Measurements from ENCODE around the gene NPLOC4.

DNA sequence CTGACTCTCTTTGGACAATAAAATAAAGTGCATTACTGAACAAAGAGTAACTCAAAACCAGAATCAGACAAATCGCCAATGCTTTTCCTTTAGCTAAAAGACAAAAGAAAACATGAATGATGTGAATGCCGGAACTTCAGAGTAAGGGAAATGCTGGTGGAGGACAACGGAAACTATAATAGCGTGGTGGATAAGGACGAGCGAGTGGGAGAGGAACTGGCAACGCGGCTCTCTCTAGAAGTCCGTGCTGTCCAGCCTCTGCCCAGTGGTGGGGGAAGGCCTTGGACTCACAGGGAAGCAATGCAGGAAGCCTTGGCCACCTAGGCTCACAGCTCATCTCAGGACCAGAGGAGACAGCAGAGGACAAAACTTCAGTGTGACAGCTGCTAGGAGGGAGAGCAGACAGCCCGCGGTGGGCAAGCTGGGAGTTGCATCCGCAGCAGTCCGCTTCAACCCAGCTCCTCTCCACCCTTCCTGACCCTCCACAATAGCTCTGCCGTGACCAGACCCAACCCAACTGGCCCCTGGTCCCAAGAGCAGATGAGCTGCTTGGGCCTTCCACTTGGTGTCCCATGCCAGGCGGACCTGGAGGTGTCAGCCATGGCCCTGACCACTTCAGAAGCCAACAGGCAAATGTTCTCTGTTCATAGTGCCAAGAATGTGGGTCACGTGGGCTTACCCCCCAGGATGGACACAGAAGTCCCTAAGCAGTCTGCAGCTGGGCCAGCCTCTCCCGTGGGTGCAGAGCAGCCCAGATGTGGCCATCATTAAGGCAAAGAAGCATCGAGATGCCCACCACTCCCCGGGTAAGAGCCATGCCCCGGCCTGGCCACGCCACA lies 79.4 kb downstream of the NPLOC4 start:
- TF ChIP-seq, protein P1, sequence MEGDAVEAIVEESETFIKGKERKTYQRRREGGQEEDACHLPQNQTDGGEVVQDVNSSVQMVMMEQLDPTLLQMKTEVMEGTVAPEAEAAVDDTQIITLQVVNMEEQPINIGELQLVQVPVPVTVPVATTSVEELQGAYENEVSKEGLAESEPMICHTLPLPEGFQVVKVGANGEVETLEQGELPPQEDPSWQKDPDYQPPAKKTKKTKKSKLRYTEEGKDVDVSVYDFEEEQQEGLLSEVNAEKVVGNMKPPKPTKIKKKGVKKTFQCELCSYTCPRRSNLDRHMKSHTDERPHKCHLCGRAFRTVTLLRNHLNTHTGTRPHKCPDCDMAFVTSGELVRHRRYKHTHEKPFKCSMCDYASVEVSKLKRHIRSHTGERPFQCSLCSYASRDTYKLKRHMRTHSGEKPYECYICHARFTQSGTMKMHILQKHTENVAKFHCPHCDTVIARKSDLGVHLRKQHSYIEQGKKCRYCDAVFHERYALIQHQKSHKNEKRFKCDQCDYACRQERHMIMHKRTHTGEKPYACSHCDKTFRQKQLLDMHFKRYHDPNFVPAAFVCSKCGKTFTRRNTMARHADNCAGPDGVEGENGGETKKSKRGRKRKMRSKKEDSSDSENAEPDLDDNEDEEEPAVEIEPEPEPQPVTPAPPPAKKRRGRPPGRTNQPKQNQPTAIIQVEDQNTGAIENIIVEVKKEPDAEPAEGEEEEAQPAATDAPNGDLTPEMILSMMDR (IDR thresholded peaks at IDR 0.05): no peak
- no peak for TF ChIP-seq EZH2phosphoT487 (IDR thresholded peaks at IDR 0.05)

Data from neural progenitor cell (in vitro differentiated cells).